ENCODE data around the gene NBPF4. TPM values are rescaled to one million over a fixed set of nuclear protein-coding genes. Genes with fewer than 3 reads are reported as not detected.

The NBPF4 gene
- total and polyA plus RNA-seq, 2 experiments from 2014 or later = not detected

GRCh38 chr1:108193333-108193732 is 50.5 kb downstream of the NBPF4 start:
- no peaks in the 10 kb centered on the region for H3K9me2 ChIP-seq (ENCODE audit: insufficient read depth)
- no peak for TF ChIP-seq EZH2phosphoT487 (IDR thresholded peaks at IDR 0.05; ENCODE audit: unreplicated experiment)
- peaks cover 7% of the 10 kb centered on the region for H3K27me3 Mint-ChIP-seq (ENCODE audit: insufficient read depth, low read depth, poor library complexity)
- H2AFZ ChIP-seq = no peak overlapping the region
- no peak overlapping the region for H3K27ac Mint-ChIP-seq
- no peak overlapping the region for H3K4me2 ChIP-seq
- no peak overlapping the region for H3K27ac ChIP-seq (ENCODE audit: low read depth)
- no peaks in the 10 kb centered on the region for H3K9me3 Mint-ChIP-seq
- H3K79me2 ChIP-seq (replicated peaks; ENCODE audit: insufficient read depth) = peaks cover 58% of the 10 kb centered on the region
- H3K4me1 ChIP-seq (ENCODE audit: insufficient read depth) = peaks cover 6% of the 10 kb centered on the region; the same call in 1 of the 2 replicates
- no peaks in the 10 kb centered on the region for H4K20me1 ChIP-seq (replicated peaks; ENCODE audit: insufficient read depth)
- H3F3A ChIP-seq (replicated peaks; ENCODE audit: low read depth) = no peaks in the 10 kb centered on the region
- ATAC-seq (no peak), DNase-seq (ENCODE audit: low spot score) (no peak)
- H3K4me1 Mint-ChIP-seq = peaks cover 9% of the 10 kb centered on the region; the same call in 2 of the 3 replicates
- H3K36me3 Mint-ChIP-seq (ENCODE audit: low read depth) = peaks cover 37% of the 10 kb centered on the region
- H3K36me3 ChIP-seq (ENCODE audit: insufficient read depth) = no peaks in the 10 kb centered on the region
- no peaks in the 10 kb centered on the region for H3K27me3 ChIP-seq (ENCODE audit: insufficient read depth)
- H3K4me3 Mint-ChIP-seq = no peak overlapping the region
- H3K4me3 ChIP-seq = no peak overlapping the region

GRCh38 chr1:108192581-108192980 is 51.3 kb downstream of the NBPF4 start:
- Histone ChIP-seq H3K4me1 (ENCODE audit: insufficient read depth) (no peaks in the 10 kb centered on the region), H4K20me1 (replicated peaks; ENCODE audit: insufficient read depth) (no peaks in the 10 kb centered on the region), H2AFZ (no peak overlapping the region), H3K4me3 (no peak overlapping the region), H3K4me2 (no peak overlapping the region), H3K79me2 (replicated peaks; ENCODE audit: insufficient read depth) (peaks cover 58% of the 10 kb centered on the region), H3K36me3 (ENCODE audit: insufficient read depth) (no peaks in the 10 kb centered on the region), H3K9me2 (ENCODE audit: insufficient read depth) (no peaks in the 10 kb centered on the region), H3K27me3 (ENCODE audit: insufficient read depth) (no peaks in the 10 kb centered on the region), H3F3A (replicated peaks; ENCODE audit: low read depth) (no peaks in the 10 kb centered on the region), H3K27ac (ENCODE audit: low read depth) (no peak overlapping the region)
- Mint-ChIP-seq H3K4me3 (no peak overlapping the region), H3K27ac (no peak overlapping the region), H3K36me3 (ENCODE audit: low read depth) (peaks cover 36% of the 10 kb centered on the region), H3K4me1 (peaks cover 2% of the 10 kb centered on the region; the same call in 2 of the 3 replicates), H3K27me3 (ENCODE audit: insufficient read depth, low read depth, poor library complexity) (peaks cover 2% of the 10 kb centered on the region), H3K9me3 (no peaks in the 10 kb centered on the region; the same call in 2 of the 3 replicates)
- TF ChIP-seq ZNF462 (CRISPR knock-in tag; IDR thresholded peaks at IDR 0.05) (no peak), ZNF331 (CRISPR knock-in tag; IDR thresholded peaks at IDR 0.05; ENCODE audit: low read depth) (no peak), STAT1 (IDR thresholded peaks at IDR 0.05; ENCODE audit: unreplicated experiment) (no peak), ZNF114 (CRISPR knock-in tag; IDR thresholded peaks at IDR 0.05) (no peak), CREB1 (CRISPR knock-in tag; IDR thresholded peaks at IDR 0.05; ENCODE audit: low read depth) (no peak), REST (IDR thresholded peaks at IDR 0.05; ENCODE audit: unreplicated experiment) (no peak), CTCF (conservative IDR thresholded peaks at IDR 0.05; ENCODE audit: low read depth in 2 of 2) (no peak), NANOG (IDR thresholded peaks at IDR 0.05; ENCODE audit: borderline replicate concordance) (no peak)
- DNase-seq (ENCODE audit: low spot score) = no peak
- no peak for ATAC-seq
